GM18868 (cell line): ENCODE results near the gene HYAL2.

Experiments used
- ATAC-seq: cut with Tn5 transposase; IDR thresholded peaks from one replicate; pipeline ENCODE4 v1.9.1; 2021; ENCODE audit warnings: mild to moderate bottlenecking, moderate library complexity; ENCODE audit not compliant: unreplicated experiment

HYAL2 gene

GRCh38 chr3:50322386-50323091 lies at the start of gene HYAL2:
Gene HYAL2 (minus strand): TSS chr3:50322745. CDS start chr3:50320489, 2,256 bp downstream.
- no peak for ATAC-seq

DNA sequence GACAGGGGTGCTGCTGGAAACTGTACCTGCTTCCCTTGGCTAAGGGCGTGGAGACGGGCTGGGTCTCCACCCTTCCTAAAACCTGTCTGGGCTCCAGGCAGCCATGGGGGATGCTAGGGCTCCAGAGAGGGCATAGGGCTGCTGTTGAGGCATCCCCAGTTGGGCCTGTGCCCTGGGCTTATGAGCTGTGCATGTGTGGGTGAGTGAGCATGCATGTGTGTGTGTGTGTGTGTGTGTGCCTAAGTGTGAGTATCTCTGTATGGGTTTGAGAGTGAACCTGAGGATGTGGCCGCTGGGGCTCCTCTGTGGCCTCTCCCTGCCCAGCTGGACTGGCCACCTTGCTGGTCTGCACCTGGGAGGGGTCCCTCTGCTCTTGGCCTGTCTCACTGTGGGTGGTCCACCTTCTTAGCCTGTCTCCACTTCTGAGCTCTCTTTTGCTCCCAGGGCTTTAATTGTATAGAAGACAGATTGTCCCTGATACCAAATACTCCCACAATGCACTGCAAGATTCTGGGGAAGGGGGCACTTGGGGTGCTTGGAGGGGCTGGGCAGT lies 48.7 kb upstream of the HYAL2 start:
- no peak for ATAC-seq

- ATAC-seq, result no peak
Observed at GRCh38 chr3:50370594-50370993, 48.0 kb upstream of the HYAL2 start.

DNA sequence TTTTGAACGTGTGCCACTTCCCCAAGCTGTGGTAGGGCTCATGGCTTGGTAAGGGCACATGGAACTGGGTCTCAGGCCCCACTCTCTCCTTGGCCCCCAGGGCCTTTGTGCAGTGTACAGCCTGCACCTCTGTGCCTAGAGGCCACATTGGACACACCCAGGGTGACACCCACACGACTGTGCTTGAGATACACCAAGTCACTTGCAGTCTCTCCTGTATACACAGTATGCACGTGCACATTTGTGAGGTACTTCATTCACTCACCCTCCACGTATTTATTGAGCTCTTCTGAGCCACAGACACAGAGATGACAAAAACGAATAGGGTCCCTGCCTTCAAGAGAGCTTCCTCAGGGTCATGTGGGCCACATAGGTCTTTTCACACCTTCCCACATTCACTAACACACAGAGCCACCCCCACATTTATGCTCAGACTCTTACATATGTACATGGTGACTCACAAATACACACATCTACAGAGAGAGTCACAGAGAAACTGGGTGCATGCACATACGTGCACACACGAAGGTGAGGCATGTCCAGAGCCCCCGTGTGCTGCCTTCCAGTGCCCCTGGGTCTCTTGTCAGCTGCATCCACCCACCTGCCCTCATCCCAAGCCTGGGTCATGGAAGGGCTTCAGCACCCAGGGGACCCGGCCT lies 46.6 kb upstream of the HYAL2 start:
- ATAC-seq, result no peak

DNA sequence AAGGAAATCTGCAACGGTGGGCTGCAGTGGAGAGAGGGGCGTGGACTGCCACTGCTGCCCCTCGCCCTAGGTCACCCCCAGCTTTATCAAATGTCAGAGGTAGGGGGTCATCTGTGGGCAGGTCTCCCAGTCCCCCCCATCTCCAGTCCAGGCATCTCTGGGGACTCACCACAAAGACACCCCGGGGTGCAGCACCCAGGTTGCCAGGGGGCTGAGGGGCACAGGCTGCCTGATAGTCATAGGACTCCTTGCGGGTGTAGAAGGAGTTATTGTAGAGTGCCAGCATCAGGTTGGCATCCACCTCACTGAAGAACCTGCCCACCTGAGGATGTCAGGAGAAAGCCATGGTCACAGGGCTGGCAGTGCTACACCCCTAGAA lies 43.3 kb upstream of the HYAL2 start:
- ATAC-seq, result no peak

DNA sequence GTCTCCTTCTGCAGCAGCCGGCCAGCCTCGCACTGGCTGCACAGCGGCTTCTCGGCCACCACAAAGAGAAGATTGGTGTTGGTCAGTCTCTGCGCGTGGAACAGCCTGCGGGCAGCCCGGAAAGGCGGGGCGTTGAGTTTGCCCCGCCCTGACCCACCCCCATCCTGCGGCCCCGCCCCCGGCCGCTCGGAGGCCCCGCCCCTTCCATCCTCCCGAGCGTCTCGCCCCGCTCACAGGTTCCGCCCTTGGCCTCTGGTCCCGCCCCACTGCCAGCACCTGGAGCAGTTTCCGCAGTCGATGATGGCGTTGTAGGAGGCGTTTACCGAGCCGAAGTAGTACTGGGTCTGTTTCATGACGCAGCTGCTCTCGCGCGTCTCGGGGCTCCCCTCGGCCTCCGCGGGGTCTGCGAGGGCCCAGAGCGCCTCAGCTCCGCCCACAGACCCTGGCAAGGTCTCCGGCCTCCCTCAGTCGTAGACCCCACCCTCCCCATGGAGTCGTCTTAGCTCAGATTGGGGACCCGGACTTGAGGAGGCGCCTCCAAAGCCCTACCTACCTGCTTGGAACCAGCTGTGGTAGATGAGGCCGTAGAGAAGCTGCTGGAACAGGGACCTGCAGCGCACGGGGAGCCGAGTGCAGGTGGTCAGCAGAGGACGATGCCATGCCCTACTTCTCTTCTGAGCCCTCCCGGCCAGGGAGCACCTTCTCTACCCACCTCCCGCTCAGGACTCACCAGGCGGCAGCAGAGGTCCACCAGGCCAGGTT lies 42.7 kb upstream of the HYAL2 start:
- peak; percentile 88 for ATAC-seq

GRCh38 chr3:50364573-50365079 lies 42.1 kb upstream of the HYAL2 start:
- ATAC-seq, result peak; percentile 10

- no peak for ATAC-seq
Observed at GRCh38 chr3:50359760-50360110, 37.2 kb upstream of the HYAL2 start.

GRCh38 chr3:50358911-50359759 lies 36.6 kb upstream of the HYAL2 start, which contains the start of gene TMEM115:
Gene TMEM115 (minus strand): TSS chr3:50359521. CDS start chr3:50359063, 458 bp downstream.
- peak; percentile 100 for ATAC-seq

DNA sequence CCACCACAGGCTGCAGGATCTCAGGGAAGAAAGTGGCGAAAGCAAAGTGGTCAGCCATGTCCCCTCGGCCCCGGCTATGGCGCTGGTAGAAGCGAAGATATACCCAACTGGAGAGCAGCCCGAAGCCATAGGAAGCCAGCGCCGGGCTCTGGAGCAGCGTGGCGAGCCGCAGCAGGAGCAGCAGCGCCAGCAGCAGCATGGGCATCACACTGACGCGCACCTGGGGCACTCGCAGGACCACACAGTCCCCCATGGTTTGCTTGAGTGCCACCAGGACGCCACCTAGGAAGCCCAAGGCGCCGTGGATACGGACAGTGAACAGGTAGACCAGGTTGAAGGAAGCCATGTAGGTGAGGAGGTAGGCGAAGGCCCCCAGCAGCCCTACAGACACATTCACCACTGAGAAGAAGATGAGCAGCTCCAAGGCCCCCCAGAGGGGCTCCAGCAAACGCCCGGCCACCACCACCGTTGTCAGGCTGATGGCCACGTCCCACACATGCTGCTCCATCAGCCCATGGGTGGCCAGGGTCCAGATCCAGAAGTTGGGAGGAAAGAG lies 35.9 kb upstream of the HYAL2 start:
- no peak for ATAC-seq

- no peak for ATAC-seq
Observed at GRCh38 chr3:50357481-50357880, 34.9 kb upstream of the HYAL2 start.

DNA sequence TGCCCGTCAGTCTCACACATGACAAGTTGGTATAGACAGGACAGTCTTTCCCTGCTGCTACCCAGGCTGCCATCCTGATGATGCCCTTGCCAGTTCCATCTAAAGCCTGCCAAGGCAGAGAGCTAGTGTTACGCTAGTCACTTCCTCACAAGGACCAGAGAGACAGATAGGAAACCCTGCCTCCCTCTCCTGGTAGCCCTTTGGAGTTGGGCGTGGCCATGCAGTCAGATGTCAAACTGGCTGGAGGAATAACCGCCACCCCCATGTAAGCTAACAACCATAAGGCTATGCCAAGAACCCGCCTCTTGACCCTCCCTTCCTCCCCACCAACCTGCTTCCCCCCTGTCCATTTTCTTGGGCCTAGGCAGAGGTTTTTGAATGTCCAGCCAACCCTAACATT lies 34.0 kb upstream of the HYAL2 start:
- ATAC-seq, result no peak

DNA sequence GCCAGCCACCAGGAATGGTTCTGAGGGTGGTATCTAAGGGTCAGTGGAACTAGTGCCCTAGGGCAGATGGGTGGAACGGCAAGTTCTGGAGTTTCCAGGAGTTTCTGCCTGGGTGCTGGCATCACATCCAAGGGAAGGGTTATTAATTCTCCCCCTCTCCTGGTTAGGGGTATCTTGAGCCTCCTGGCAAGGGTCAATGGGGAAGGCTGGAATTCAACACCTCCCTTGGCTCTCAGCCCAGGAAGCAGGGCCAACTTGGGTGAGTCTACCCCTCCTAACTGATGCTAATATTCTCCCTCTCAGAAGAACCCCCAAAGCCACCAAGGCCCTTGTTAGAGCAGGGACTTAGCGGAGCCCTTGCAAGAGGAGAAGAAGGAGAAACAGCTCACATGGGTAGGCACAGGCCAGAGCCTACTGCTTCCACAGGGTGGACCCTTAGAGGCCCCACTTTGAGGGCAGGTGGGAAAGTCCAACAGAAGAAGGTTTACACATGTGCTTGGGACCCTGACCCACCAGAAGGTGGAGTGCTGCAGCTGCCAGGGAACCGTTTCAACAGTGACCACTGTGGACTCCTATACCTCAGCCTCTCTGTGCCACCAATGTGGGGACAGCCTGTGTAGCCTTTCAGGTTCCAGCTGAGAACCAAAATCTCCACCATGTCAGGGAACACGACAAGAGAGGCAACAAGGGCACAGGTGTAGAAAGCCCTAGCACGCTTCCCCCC lies 33.4 kb upstream of the HYAL2 start:
- no peak for ATAC-seq

DNA sequence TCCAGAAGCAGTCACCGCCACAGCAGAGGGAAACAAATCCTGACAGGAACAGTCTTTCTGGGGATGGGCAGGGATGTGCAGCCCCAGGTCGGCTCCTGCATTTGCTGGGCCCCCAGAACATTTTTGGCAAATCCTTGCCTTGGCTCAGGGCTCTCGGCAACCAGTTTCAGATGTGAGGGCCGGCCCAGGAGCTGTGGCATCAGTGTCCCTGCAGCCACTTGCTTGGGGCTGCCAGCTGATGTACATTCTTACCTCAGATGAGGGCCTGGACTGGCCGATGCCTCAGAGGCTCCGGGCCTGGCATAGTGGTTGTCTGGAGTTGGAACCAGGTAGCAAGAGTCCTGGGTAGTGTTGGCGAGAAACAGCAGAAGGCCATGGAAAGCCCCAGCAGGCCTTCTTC lies 32.3 kb upstream of the HYAL2 start:
- no peak for ATAC-seq

GRCh38 chr3:50354186-50354764 lies 31.7 kb upstream of the HYAL2 start:
- ATAC-seq, result no peak

- no peak for ATAC-seq
Observed at GRCh38 chr3:50353245-50354004, 30.9 kb upstream of the HYAL2 start.

DNA sequence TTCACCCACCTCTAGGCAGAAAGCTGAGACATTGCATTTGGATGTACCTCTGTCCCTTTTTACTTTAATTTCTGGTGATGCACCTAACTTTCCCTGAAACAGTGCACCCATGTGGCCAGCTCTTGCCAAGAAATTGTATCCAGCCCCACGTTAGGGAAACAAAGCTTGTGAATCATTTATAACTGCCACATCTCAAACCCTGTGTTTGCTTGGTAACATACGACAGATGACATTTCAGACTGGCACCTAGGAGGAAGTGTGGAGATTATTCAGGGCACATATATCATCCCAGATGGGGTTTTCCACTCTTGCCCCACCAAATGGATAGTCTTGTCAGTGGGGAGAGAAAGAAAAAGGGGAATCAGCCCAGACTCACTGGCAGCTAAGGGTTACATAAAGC lies 30.2 kb upstream of the HYAL2 start:
- no peak for ATAC-seq

GRCh38 chr3:50351323-50351697 lies 28.8 kb upstream of the HYAL2 start:
- ATAC-seq, result no peak
